Glutamatergic neuron (in vitro differentiated cells): ENCODE results near the gene GNG7. TPM values are rescaled to one million over a fixed set of nuclear protein-coding genes. Genes with fewer than 3 reads are reported as not detected.

Experiments used
- DNase-seq: peaks from one replicate; pipeline ENCODE4 v3.0.0; 2022
- H3K27ac Mint-ChIP-seq: one replicate; pipeline ENCODE4 v1.8.0; 2020; ENCODE audit warnings: mild to moderate bottlenecking, mixed read lengths, inconsistent platforms; ENCODE audit not compliant: unreplicated experiment
- H3K27me3 Mint-ChIP-seq: one replicate; pipeline ENCODE4 v1.8.0; 2020; ENCODE audit warnings: mild to moderate bottlenecking, moderate library complexity, mixed read lengths, inconsistent platforms; ENCODE audit not compliant: unreplicated experiment
- H3K36me3 Mint-ChIP-seq: one replicate; pipeline ENCODE4 v1.8.0; 2020; ENCODE audit warnings: mild to moderate bottlenecking, mixed read lengths, inconsistent platforms; ENCODE audit not compliant: unreplicated experiment
- H3K4me1 Mint-ChIP-seq: one replicate; pipeline ENCODE4 v1.8.0; 2020; ENCODE audit warnings: mild to moderate bottlenecking, low read depth, mixed read lengths, inconsistent platforms; ENCODE audit not compliant: unreplicated experiment
- H3K4me3 Mint-ChIP-seq: one replicate; pipeline ENCODE4 v1.8.0; 2020; ENCODE audit warnings: mild to moderate bottlenecking, mixed read lengths, inconsistent platforms; ENCODE audit not compliant: unreplicated experiment
- H3K9me3 Mint-ChIP-seq: one replicate; pipeline ENCODE4 v1.8.0; 2020; ENCODE audit warnings: mild to moderate bottlenecking, moderate library complexity, mixed read lengths, inconsistent platforms; ENCODE audit not compliant: unreplicated experiment
- total RNA-seq: library from RNA; stranded (reverse); fragmentation: NEBNext Ultra II Directional; extraction: Animal tissue kit (Norgen Biotek cat#: 25700); gene quantifications from one replicate; pipeline ENCODE4 v1.2.1, GENCODE V29; 2021; ENCODE audit not compliant: unreplicated experiment
- TF ChIP-seq, protein P1 (sequence below): fragments of 200-600 bp; sonication (generic); IDR thresholded peaks from one replicate; pipeline ENCODE4 v1.5.0; 2021; ENCODE audit not compliant: partially characterized antibody, unreplicated experiment

GNG7 gene
- total RNA-seq, 1 donor from 2014 or later: 8.0 TPM

DNA sequence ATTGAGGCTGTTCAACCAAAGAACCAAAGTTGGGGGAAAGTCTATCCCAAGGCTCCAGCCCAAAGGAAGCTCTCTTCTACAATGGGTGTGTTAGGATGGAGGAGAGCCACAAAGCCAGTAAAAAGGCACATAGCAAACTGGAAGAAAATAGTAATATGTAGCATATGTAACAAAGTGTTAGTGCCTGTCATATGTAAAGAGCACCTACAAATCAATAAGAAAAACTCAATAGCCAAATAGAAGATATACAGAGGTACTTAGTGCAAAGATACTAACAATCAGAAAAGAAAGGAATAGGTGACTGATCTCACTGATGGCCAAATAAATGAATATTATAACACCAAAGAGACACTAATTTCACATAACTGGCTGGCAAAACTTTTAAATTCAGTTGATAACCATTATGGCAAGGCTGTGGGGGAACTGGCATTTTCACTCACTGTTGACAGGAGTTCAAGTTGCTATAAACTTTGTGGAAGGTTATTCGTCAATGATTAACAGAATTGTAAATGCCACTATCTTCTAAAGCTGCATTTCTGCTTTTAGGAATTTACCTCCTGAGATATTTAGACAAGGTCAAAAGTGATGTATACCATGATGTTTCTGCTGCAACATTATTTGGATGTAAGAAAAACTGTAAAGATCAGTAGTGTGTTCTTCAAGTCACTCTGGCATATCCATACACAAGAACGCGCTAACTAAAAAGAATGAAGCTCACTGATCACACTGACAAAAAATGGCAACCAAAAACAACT lies 110.8 kb downstream of the GNG7 start:
- no peak for DNase-seq
- Mint-ChIP-seq H3K27me3 (peaks cover 3% of the 10 kb centered on the region), H3K9me3 (no peaks in the 10 kb centered on the region), H3K4me1 (peaks cover 2% of the 10 kb centered on the region), H3K27ac (no peak overlapping the region), H3K36me3 (peaks cover 14% of the 10 kb centered on the region), H3K4me3 (no peak overlapping the region)
- TF ChIP-seq, protein P1, sequence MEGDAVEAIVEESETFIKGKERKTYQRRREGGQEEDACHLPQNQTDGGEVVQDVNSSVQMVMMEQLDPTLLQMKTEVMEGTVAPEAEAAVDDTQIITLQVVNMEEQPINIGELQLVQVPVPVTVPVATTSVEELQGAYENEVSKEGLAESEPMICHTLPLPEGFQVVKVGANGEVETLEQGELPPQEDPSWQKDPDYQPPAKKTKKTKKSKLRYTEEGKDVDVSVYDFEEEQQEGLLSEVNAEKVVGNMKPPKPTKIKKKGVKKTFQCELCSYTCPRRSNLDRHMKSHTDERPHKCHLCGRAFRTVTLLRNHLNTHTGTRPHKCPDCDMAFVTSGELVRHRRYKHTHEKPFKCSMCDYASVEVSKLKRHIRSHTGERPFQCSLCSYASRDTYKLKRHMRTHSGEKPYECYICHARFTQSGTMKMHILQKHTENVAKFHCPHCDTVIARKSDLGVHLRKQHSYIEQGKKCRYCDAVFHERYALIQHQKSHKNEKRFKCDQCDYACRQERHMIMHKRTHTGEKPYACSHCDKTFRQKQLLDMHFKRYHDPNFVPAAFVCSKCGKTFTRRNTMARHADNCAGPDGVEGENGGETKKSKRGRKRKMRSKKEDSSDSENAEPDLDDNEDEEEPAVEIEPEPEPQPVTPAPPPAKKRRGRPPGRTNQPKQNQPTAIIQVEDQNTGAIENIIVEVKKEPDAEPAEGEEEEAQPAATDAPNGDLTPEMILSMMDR: no peak

DNA sequence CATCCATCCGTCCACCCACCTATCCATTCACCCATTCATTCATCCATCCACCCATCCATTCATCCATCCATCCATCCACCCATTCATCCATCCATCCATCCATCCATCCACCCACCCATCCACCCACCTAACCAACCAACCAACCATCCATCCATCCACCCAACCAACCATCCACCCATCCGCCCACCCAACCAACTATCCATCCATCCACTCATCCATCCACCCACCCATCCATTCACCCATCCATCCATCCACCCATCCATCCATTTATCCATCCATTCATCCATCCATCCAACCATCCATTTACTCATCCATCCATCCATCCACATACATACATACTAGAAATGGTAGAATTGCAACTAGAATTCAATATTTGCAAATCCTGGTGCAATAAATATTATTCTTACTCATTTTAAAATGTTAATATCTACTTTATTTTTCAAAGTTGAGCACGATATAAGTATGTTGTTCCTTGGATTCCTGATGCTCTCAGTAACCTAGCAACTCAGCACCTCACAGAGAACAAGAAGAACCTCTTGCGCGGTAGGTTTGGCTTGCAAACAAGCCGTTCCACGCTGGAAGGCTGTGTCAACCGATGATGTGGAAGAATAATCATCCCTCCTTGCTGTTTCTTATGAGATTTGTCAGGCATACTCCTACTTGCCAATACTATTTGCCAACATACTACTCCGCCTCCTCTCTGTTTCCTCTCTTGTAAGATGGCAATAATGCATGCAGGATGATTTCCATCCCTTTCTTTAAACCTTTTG lies 111.7 kb downstream of the GNG7 start:
- H3K27me3 Mint-ChIP-seq: peaks cover 3% of the 10 kb centered on the region
- no peak for DNase-seq
- H3K36me3 Mint-ChIP-seq: peaks cover 14% of the 10 kb centered on the region
- peaks cover 2% of the 10 kb centered on the region for H3K4me1 Mint-ChIP-seq
- no peak overlapping the region for H3K4me3 Mint-ChIP-seq
- TF ChIP-seq, protein P1: no peak
- no peaks in the 10 kb centered on the region for H3K9me3 Mint-ChIP-seq
- H3K27ac Mint-ChIP-seq: no peak overlapping the region

DNA sequence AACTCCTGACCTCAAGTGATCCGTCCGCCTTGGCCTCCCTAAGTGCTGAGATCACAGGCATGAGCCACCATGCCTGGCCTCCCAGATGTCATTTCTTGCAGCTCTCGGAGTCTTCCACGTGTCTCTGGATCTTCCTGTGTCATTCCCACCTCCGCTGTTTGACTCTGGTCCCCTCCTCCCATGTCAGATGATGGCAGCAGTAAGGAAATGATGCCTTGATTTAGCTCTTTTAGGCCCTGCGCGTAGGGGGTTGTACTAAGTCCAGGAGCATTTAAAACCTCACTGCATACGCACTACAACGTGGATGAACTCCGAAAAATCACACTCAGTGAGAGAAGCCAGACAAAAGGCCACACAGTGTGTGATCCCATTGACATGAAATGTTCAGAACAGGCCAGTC lies 113.1 kb downstream of the GNG7 start:
- Mint-ChIP-seq H3K4me3 (no peak overlapping the region), H3K9me3 (peaks cover 2% of the 10 kb centered on the region), H3K27me3 (peaks cover 3% of the 10 kb centered on the region), H3K27ac (no peak overlapping the region), H3K4me1 (peaks cover 2% of the 10 kb centered on the region), H3K36me3 (peaks cover 14% of the 10 kb centered on the region)
- DNase-seq: no peak
- TF ChIP-seq, protein P1: no peak

DNA sequence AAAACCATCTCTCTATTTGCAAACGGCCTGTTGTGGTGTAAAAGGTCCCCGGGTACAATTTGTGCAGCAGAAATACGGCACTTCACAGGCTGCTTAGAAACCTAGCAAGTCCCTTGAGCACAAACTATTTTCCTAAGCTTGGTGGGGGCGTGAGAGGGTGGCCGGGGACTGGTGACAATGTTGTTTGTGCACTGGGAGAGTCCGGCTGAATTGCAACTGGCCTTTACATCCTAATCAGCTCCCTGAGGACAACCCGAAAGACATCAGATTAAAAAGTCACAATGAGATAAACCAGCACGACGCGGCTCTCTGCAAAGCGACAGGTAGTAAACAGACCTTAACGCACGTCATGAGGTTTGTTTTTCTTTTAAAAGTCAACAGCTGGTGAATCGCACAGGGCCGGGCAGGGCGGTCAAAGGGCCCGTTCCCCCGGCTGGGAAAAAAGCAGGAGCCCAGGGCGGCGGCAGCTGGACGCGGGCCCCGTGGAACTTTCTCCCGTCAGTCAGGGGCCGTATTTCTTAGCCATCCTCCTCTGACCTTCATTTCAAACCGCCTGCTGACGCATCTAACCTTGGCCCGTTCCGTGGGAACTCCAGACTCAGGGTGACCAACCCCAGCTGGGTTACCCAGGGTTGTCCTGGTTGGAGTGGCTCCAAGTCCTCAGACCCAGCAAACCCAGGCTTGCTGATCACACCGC lies 114.3 kb downstream of the GNG7 start:
- DNase-seq: no peak
- no peak overlapping the region for H3K27ac Mint-ChIP-seq
- H3K9me3 Mint-ChIP-seq: peaks cover 4% of the 10 kb centered on the region
- peaks cover 2% of the 10 kb centered on the region for H3K4me1 Mint-ChIP-seq
- no peak overlapping the region for H3K4me3 Mint-ChIP-seq
- peaks cover 4% of the 10 kb centered on the region for H3K27me3 Mint-ChIP-seq
- H3K36me3 Mint-ChIP-seq: peaks cover 18% of the 10 kb centered on the region
- TF ChIP-seq, protein P1: no peak
